ENCODE measurements around the gene OR6F1.
"Not testable (repeated sequence)": the region's sequence is repeated elsewhere in the genome, so short reads cannot be mapped to it uniquely, and the experiment has no call there.

The OR6F1 gene

GRCh38 chr1:247713753-247714152, 2.7 kb downstream of the OR6F1 start:
- Histone ChIP-seq H3K27me3 (no peaks in the 10 kb centered on the region), H3K4me1 (no peaks in the 10 kb centered on the region), H3K9me3 (no peaks in the 10 kb centered on the region), H3K36me3 (no peaks in the 10 kb centered on the region), H3K4me3 (ENCODE audit: low read depth, low read length) (no peak overlapping the region)
- no peak for TF ChIP-seq CTCF (IDR thresholded peaks at IDR 0.05; ENCODE audit: low read depth, low read length)
- no peak for DNase-seq

GRCh38 chr1:247710681-247711080, 5.8 kb downstream of the OR6F1 start:
- DNase-seq; H3K27me3 ChIP-seq; H3K4me3 ChIP-seq (ENCODE audit: low read depth, low read length); H3K9me3 ChIP-seq; H3K36me3 ChIP-seq; H3K4me1 ChIP-seq: not testable (repeated sequence)

GRCh38 chr1:247701338-247701737, 15.1 kb downstream of the OR6F1 start:
- no peak for TF ChIP-seq CTCF (IDR thresholded peaks at IDR 0.05; ENCODE audit: low read depth, low read length)
- H3K27me3 ChIP-seq, result no peaks in the 10 kb centered on the region
- H3K4me1 ChIP-seq, result no peaks in the 10 kb centered on the region
- no peaks in the 10 kb centered on the region for H3K36me3 ChIP-seq
- H3K9me3 ChIP-seq, result no peaks in the 10 kb centered on the region; the same call in 1 of the 2 replicates
- no peak for DNase-seq
- H3K4me3 ChIP-seq (ENCODE audit: low read depth, low read length), result no peak overlapping the region

GRCh38 chr1:247681288-247681897, 35.1 kb downstream of the OR6F1 start:
- Histone ChIP-seq H3K36me3 (no peaks in the 10 kb centered on the region), H3K27me3 (no peaks in the 10 kb centered on the region), H3K4me3 (ENCODE audit: low read depth, low read length) (no peak overlapping the region), H3K4me1 (no peaks in the 10 kb centered on the region), H3K9me3 (no peaks in the 10 kb centered on the region)
- TF ChIP-seq CTCF (IDR thresholded peaks at IDR 0.05; ENCODE audit: low read depth, low read length), result peak; percentile 91
- DNase-seq, result peak; percentile 52

- Histone ChIP-seq H3K27me3 (no peaks in the 10 kb centered on the region), H3K4me3 (ENCODE audit: low read depth, low read length) (no peak overlapping the region), H3K36me3 (no peaks in the 10 kb centered on the region), H3K4me1 (no peaks in the 10 kb centered on the region), H3K9me3 (no peaks in the 10 kb centered on the region)
- DNase-seq, result no peak
- TF ChIP-seq CTCF (IDR thresholded peaks at IDR 0.05; ENCODE audit: low read depth, low read length), result no peak
Measured at GRCh38 chr1:247680171-247680570, 36.3 kb downstream of the OR6F1 start.

- H3K9me3 ChIP-seq, result no peaks in the 10 kb centered on the region
- no peak within 1 kb of the TSS for H3K4me3 ChIP-seq (ENCODE audit: low read depth, low read length)
- H3K4me1 ChIP-seq, result no peaks in the 10 kb centered on the region
- H3K36me3 ChIP-seq, result no peaks in the 10 kb centered on the region
- DNase-seq, result no peak
- TF ChIP-seq CTCF (IDR thresholded peaks at IDR 0.05; ENCODE audit: low read depth, low read length), result no peak
- no peaks in the 10 kb centered on the region for H3K27me3 ChIP-seq
Measured at GRCh38 chr1:247679639-247680038, 36.8 kb downstream of the OR6F1 start, which contains the start of gene OR13G1. Gene OR13G1 (minus strand): TSS chr1:247679739. CDS start chr1:247673041, 6,698 bp downstream.

All from BE2C (cell line).